DND-41 (cell line): Measurements from ENCODE around the gene GZMM.

ENCODE experiments used
- EZH2 ChIP-seq: IDR thresholded peaks from 3 replicates; pipeline ENCODE4 v1.6.1; 2012; ENCODE audit warnings: borderline replicate concordance, low read depth, mild to moderate bottlenecking, moderate library complexity, low read length, inconsistent platforms; ENCODE audit not compliant: severe bottlenecking
- TF ChIP-seq, protein P1 (sequence below): IDR thresholded peaks from 2 replicates; pipeline ENCODE4 v1.5.1; 2012; ENCODE audit warnings: borderline replicate concordance, low read length, moderate library complexity, mild to moderate bottlenecking; ENCODE audit not compliant: poor library complexity, severe bottlenecking; ENCODE audit errors: extremely low read depth

DNA sequence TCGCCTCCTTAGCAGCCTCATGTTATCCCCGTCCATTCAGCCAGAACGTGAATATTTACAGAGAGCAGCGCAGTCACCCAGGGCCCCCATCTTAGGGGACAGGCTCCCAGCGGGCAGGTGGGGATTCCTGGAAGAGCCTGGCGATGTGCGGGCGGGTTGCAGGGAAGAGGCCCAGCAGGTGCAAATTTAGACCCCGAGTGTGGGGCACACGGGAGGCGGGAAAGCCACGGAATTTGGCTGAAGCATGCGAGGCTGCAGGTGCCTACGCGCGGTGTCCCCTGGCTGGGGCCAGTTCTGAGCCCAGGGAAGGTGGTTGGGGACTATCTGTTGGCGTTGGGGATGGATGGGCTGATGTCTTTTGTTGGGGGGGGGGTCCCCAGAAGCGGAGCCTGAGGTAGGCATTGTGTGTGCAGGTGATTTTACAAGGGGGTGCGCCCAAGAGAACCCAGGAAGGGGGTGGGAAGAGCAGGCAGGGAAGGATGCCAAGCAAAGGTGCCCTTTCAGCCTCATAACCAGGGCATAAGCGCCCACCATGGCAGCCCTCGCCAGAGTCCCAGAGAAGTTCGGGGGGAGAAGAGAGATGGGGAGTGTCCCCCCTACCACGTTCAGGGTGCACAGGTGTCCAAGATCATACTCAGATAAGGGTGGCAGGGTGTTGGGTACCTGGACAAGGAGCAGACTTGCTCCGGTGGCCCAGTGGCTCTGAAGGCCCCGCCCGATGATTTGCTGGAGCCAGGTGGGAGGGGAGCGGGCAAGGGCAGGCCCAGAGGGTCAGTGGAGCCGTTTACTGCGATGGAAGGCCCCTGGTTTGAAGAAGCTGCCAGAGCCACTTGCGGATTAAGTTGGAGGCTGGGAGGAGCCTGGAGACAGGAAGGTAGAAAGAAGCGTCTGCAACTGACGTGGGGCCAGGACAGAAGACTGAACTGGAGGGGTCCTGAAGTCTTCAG lies 35.4 kb upstream of the GZMM start:
- TF ChIP-seq, protein P1, sequence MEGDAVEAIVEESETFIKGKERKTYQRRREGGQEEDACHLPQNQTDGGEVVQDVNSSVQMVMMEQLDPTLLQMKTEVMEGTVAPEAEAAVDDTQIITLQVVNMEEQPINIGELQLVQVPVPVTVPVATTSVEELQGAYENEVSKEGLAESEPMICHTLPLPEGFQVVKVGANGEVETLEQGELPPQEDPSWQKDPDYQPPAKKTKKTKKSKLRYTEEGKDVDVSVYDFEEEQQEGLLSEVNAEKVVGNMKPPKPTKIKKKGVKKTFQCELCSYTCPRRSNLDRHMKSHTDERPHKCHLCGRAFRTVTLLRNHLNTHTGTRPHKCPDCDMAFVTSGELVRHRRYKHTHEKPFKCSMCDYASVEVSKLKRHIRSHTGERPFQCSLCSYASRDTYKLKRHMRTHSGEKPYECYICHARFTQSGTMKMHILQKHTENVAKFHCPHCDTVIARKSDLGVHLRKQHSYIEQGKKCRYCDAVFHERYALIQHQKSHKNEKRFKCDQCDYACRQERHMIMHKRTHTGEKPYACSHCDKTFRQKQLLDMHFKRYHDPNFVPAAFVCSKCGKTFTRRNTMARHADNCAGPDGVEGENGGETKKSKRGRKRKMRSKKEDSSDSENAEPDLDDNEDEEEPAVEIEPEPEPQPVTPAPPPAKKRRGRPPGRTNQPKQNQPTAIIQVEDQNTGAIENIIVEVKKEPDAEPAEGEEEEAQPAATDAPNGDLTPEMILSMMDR, result no peak
- no peak for TF ChIP-seq EZH2
